ENCODE results near the gene PSMC5. TPM values are rescaled to one million over a fixed set of nuclear protein-coding genes. Genes with fewer than 3 reads are reported as not detected.

Gene PSMC5
- polyA plus RNA-seq, 6 donors from 2014 or later = 107 to 220 (median 118) TPM

DNA sequence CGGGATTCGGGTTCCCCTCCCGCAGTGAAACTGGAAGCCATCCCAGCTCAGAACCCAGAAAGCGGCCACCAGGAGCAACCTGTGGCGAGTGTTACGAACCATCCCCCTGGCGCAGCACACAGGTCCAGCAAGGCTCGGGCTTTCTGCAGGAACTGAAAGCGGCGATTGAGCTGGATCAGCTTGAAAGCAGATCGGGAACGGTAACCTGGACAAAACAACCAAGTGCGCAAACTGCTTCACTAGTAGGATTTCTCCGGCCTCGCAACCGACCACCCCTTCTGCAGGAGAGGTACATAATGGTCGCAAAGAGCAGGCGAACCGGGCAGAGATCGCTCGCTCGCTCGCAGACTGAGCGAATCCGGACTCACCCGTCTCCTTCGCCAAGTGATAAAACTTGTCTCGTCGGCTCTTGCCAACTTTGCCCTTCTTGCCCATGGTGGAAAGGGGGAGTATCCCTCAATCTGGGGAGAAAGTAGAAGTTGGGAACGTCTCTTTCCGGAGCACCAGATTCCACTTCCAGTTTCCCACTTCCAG is 696 bp upstream of the PSMC5 start:
- H3K27ac Mint-ChIP-seq = peak overlapping the region; percentile 97 to 100 (median 99)
- DNase-seq (peak; percentile 19), ATAC-seq (ENCODE audit: low read depth in 2 of 2) (no peak)
- H3K36me3 Mint-ChIP-seq = peaks cover 10 to 33% of the 10 kb centered on the region in 2 donors
- no peaks in the 10 kb centered on the region for H3K9me3 Mint-ChIP-seq
- H3K27me3 Mint-ChIP-seq = no peaks in the 10 kb centered on the region
- H3K4me1 Mint-ChIP-seq = peaks cover 68 to 91% (median 72%) of the 10 kb centered on the region in 3 donors
- peak overlapping the region; percentile 95 to 99 (median 96) for H3K4me3 Mint-ChIP-seq

DNA sequence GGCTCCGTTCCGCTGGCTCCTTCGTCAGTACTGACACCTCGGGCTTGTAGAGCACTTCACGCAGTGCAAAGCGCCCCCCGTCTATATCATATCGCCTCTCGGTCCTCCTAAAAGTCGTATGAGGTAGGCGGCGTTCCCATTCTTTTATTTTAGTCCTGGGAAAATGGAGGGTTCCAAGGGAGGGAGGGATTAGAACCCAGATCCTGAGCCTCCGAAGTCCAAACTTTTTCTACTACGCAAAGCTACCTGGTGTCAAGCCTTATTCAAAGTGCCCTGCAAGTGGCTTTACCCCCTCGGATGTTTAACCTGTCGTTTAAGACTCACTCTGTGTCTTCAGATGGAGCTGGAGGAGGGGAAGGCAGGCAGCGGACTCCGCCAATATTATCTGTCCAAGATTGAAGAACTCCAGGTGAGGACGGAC is 580 bp downstream of the PSMC5 start:
- Mint-ChIP-seq H3K9me3 (no peaks in the 10 kb centered on the region), H3K4me3 (peak overlapping the region; percentile 95 to 99 (median 96)), H3K27ac (peak overlapping the region; percentile 97 to 100 (median 99)), H3K36me3 (peaks cover 6 to 27% of the 10 kb centered on the region in 2 donors), H3K27me3 (no peaks in the 10 kb centered on the region), H3K4me1 (peaks cover 59 to 82% (median 71%) of the 10 kb centered on the region in 3 donors)
- no peak for DNase-seq
- ATAC-seq (ENCODE audit: low read depth in 2 of 2) = no peak

DNA sequence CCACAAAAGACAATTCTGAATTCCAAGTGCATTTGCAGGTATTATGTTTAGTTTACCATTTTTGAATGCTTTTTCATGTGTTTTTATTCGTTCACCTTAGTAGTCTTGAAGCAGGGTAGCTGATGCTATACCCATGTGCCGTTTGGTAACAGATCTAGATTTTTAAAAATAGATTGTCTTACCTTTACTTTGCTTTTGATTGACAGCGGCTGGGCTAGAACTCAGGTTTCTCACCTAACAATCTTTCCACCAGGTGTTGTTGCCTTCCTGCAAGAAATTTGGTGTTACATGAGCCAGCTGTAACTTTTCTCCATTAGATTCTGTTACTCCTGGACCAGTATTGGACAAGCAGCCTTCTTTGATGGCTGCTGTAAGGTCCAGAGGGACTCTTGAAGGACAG is 1.7 kb downstream of the PSMC5 start:
- DNase-seq = no peak
- Mint-ChIP-seq H3K4me1 (peaks cover 54 to 72% (median 68%) of the 10 kb centered on the region in 3 donors), H3K9me3 (no peaks in the 10 kb centered on the region), H3K27me3 (no peaks in the 10 kb centered on the region), H3K36me3 (peaks cover 6 to 24% of the 10 kb centered on the region in 2 donors), H3K4me3 (peak overlapping the region in 4 of 8 donors; percentile 95 to 99 (median 96)), H3K27ac (peak overlapping the region in 2 of 6 donors; percentile 5 to 69)
- ATAC-seq (ENCODE audit: low read depth in 2 of 2) = no peak

DNA sequence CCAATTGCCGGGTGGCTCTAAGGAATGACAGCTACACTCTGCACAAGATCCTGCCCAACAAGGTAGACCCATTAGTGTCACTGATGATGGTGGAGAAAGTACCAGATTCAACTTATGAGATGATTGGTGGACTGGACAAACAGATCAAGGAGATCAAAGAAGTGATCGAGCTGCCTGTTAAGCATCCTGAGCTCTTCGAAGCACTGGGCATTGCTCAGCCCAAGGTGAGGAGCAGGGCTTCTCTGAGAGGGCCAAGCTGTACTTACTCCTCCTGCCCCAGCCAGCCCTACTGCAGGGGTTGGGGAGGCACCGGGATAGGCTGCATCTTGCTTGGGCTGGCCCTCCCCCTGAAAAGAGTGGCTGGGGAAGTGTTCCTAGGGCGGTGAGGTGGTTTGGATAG is 3.0 kb downstream of the PSMC5 start:
- peaks cover 0 to 19% of the 10 kb centered on the region in 2 donors for H3K36me3 Mint-ChIP-seq
- peak overlapping the region in 3 of 8 donors; percentile 9 to 97 (median 59) for H3K4me3 Mint-ChIP-seq
- no peak for DNase-seq
- H3K27ac Mint-ChIP-seq = peak overlapping the region in 3 of 6 donors; percentile 5 to 76 (median 57)
- no peaks in the 10 kb centered on the region for H3K9me3 Mint-ChIP-seq
- no peak for ATAC-seq (ENCODE audit: low read depth in 2 of 2)
- peaks cover 51 to 74% (median 72%) of the 10 kb centered on the region in 3 donors for H3K4me1 Mint-ChIP-seq
- no peaks in the 10 kb centered on the region for H3K27me3 Mint-ChIP-seq

DNA sequence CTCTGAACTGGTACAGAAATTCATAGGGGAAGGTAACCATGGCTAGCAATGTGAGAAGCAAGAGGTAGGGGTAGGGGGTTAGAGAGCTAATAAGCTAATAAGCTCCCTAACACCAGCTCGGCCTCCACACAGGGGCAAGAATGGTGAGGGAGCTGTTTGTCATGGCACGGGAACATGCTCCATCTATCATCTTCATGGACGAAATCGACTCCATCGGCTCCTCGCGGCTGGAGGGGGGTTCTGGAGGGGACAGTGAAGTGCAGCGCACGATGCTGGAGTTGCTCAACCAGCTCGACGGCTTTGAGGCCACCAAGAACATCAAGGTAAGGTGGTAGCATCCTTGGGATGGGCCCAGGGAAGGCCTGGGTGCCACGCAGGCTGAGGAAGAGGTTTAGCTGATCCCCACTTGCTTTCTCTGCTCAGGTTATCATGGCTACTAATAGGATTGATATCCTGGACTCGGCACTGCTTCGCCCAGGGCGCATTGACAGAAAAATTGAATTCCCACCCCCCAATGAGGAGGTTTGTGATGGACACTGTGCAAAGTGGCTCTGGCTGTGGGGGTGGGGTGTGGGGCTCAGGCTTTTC is 3.8 kb downstream of the PSMC5 start:
- H3K4me1 Mint-ChIP-seq = peaks cover 46 to 77% (median 75%) of the 10 kb centered on the region in 3 donors
- DNase-seq (no peak), ATAC-seq (ENCODE audit: low read depth in 2 of 2) (no peak)
- peak overlapping the region in 1 of 8 donors; percentile 2 for H3K4me3 Mint-ChIP-seq
- no peaks in the 10 kb centered on the region for H3K9me3 Mint-ChIP-seq
- peaks cover 0 to 19% of the 10 kb centered on the region in 2 donors for H3K36me3 Mint-ChIP-seq
- no peaks in the 10 kb centered on the region for H3K27me3 Mint-ChIP-seq
- peak overlapping the region in 4 of 6 donors; percentile 5 to 88 (median 66) for H3K27ac Mint-ChIP-seq

DNA sequence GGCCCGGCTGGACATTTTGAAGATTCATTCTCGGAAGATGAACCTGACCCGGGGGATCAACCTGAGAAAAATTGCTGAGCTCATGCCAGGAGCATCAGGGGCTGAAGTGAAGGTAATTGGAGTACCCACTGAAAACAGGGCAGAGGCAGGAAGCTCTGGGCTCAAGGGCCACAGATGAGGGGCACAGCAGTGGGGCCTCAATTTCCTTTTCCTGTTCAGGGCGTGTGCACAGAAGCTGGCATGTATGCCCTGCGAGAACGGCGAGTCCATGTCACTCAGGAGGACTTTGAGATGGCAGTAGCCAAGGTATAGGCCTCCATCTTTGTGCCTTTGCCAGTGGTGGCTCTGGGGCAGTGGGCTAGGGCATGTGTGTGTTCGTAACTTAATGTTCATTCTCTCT is 4.3 kb downstream of the PSMC5 start:
- peak overlapping the region in 1 of 8 donors; percentile 66 for H3K4me3 Mint-ChIP-seq
- no peak for DNase-seq
- no peaks in the 10 kb centered on the region for H3K27me3 Mint-ChIP-seq
- no peaks in the 10 kb centered on the region for H3K9me3 Mint-ChIP-seq
- ATAC-seq (ENCODE audit: low read depth in 2 of 2) = no peak
- peaks cover 0 to 18% of the 10 kb centered on the region in 2 donors for H3K36me3 Mint-ChIP-seq
- H3K27ac Mint-ChIP-seq = peak overlapping the region in 4 of 6 donors; percentile 3 to 81 (median 30)
- peaks cover 41 to 72% (median 72%) of the 10 kb centered on the region in 3 donors for H3K4me1 Mint-ChIP-seq

DNA sequence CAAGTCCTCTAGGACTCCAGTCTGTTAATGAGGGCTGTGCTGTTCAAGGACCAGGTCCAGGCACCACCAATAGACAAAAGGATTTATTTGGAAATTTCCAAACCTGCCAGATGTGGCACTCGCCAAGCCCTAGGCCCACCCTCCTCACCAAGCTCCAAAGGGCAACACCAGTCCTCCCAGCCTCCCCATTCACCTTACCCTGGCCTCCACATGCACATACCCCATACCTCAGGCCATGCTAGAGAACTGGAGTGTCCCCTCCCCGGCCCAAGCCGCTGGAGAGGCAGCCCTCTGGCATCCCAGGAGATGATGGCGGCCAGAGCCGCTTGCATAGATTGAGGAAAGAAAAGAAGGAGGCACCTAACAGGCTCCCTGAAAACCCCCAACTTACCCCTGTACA is 4.8 kb downstream of the PSMC5 start:
- no peak for DNase-seq
- ATAC-seq (ENCODE audit: low read depth in 2 of 2) = no peak
- H3K27ac Mint-ChIP-seq = peak overlapping the region in 2 of 6 donors; percentile 54 to 81
- peaks cover 37 to 72% (median 68%) of the 10 kb centered on the region in 3 donors for H3K4me1 Mint-ChIP-seq
- no peaks in the 10 kb centered on the region for H3K9me3 Mint-ChIP-seq
- H3K4me3 Mint-ChIP-seq = peak overlapping the region in 1 of 8 donors; percentile 66
- H3K36me3 Mint-ChIP-seq = peaks cover 0 to 13% of the 10 kb centered on the region in 2 donors
- H3K27me3 Mint-ChIP-seq = no peaks in the 10 kb centered on the region

GRCh38 chr17:63832455-63832854 is 5.2 kb downstream of the PSMC5 start:
- Mint-ChIP-seq H3K27ac (peak overlapping the region in 1 of 6 donors; percentile 81), H3K4me3 (peak overlapping the region in 1 of 8 donors; percentile 66), H3K9me3 (no peaks in the 10 kb centered on the region), H3K4me1 (peaks cover 39 to 71% (median 66%) of the 10 kb centered on the region in 3 donors), H3K36me3 (peaks cover 0 to 9% of the 10 kb centered on the region in 2 donors), H3K27me3 (no peaks in the 10 kb centered on the region)
- no peak for ATAC-seq (ENCODE audit: low read depth in 2 of 2)
- no peak for DNase-seq

DNA sequence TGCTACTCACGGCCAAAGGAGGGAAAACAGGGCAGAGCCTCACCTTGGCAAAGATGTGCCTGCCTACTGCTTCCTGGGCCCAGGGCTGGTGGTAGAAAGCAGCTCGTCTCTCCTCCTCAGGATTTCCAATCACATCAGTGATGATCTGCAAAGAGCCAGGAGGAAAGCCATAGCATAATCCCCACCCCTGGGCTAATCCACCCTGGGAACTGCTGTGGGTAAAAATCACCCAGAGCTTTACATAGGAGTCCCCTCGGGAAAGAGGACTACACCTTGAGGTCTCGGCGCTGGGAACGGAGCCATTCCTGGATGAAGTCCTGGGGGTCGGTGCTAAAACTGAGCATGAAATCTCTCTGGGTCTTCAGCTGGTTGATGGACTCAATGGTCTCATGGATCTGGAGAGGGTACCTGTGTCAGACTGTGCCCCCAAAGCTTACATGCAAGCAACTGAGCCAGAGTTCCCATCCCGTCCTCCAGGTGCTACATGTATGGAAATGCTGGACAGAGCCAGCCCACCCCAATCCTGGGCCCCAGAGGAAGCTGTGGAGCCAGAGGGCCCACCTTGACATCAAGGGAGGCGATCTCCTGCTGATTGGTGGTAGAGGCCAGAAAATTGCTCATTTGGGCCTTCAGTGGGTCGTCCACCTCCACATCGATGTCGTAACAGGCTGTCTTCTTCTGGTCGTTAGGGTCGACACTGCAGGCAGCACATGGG is 6.0 kb downstream of the PSMC5 start:
- Mint-ChIP-seq H3K27ac (peak overlapping the region in 2 of 6 donors; percentile 49 to 59), H3K27me3 (no peaks in the 10 kb centered on the region), H3K9me3 (no peaks in the 10 kb centered on the region), H3K4me3 (peak overlapping the region in 1 of 8 donors; percentile 52), H3K36me3 (peaks cover 0 to 8% of the 10 kb centered on the region in 2 donors), H3K4me1 (peaks cover 38 to 69% (median 62%) of the 10 kb centered on the region in 3 donors)
- no peak for ATAC-seq (ENCODE audit: low read depth in 2 of 2)
- DNase-seq = no peak

DNA sequence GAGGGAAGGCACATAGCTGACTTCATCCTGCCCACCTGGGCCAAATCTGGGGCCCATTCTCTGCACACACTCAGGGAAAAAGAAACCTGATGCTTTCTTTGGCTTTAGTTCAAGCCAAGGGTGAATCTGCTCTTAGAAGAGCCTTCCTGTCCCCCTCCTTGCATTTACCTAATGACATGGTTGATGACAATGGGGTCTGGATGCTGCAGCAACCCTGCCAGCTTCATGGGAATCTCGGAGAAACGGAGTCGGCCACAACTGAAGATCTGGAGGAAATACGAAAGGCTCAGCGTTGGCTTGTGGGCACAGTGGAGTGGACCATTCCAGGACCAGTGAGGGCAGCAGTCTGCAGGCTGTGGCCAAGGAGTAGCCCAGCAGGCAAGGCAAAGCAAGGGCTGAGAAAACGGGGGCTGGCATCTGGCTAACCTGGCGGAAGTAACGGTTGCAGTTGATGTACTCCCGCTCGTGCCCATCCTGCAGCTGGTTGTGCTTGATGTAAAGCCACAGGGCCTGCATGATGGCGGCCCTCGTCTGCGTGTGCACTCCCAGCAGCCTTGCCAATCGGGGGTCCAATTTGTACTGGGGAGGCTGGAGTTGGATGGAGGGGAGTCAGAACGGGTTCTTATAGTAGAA is 6.6 kb downstream of the PSMC5 start:
- no peaks in the 10 kb centered on the region for H3K27me3 Mint-ChIP-seq
- H3K4me1 Mint-ChIP-seq = peaks cover 39 to 70% (median 63%) of the 10 kb centered on the region in 3 donors
- no peak for DNase-seq
- no peaks in the 10 kb centered on the region for H3K9me3 Mint-ChIP-seq
- no peak for ATAC-seq (ENCODE audit: low read depth in 2 of 2)
- peaks cover 0 to 8% of the 10 kb centered on the region in 2 donors for H3K36me3 Mint-ChIP-seq
- H3K4me3 Mint-ChIP-seq = peak overlapping the region in 1 of 8 donors; percentile 18
- peak overlapping the region in 2 of 6 donors; percentile 59 to 84 for H3K27ac Mint-ChIP-seq

DNA sequence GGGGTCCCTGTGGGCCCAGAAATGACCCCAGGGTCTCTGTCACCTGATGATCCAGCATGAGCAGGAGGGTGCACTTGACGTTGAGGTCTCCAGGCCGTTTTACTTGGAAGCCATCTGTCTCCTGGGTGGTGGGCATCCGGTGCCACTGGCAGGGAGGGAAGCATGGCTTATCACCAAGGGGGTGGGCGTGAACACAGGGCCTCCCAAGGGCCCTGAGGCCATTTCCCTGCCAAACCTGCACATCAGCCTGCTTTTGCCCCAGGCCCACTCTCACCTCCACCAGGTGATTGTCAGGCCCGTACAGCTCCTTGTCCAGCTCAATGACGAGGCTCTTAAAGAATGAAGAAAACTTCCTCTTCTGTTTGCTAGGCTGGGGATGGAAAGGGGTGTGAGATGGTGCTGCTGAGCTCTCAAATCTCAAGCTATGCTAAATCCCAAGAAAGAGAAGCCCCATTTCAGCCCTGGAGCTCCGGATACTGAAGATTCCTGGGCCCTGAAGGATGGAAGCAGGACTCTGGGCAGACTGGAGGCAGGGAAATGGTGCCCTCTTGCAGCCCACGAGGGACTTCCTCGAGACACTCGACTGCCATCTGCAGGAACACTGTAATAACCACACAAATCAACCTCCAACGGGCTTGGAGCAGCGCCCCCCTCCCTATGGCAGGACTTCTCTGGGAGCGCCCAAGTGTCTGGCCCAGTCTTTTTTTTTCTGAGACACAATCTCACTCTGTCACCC is 7.4 kb downstream of the PSMC5 start:
- H3K36me3 Mint-ChIP-seq = peaks cover 0 to 8% of the 10 kb centered on the region in 2 donors
- peak overlapping the region in 5 of 6 donors; percentile 3 to 84 (median 71) for H3K27ac Mint-ChIP-seq
- DNase-seq (peak; percentile 51), ATAC-seq (ENCODE audit: low read depth in 2 of 2) (peak; percentile 90 to 91)
- peaks cover 34 to 74% (median 63%) of the 10 kb centered on the region in 3 donors for H3K4me1 Mint-ChIP-seq
- H3K27me3 Mint-ChIP-seq = no peaks in the 10 kb centered on the region
- H3K9me3 Mint-ChIP-seq = no peaks in the 10 kb centered on the region
- H3K4me3 Mint-ChIP-seq = peak overlapping the region in 1 of 8 donors; percentile 75

- H3K4me3 Mint-ChIP-seq = peak overlapping the region in 1 of 8 donors; percentile 75
- no peak for ATAC-seq (ENCODE audit: low read depth in 2 of 2)
- peaks cover 0 to 8% of the 10 kb centered on the region in 2 donors for H3K36me3 Mint-ChIP-seq
- no peaks in the 10 kb centered on the region for H3K27me3 Mint-ChIP-seq
- no peaks in the 10 kb centered on the region for H3K9me3 Mint-ChIP-seq
- peaks cover 34 to 70% (median 57%) of the 10 kb centered on the region in 3 donors for H3K4me1 Mint-ChIP-seq
- H3K27ac Mint-ChIP-seq = peak overlapping the region in 5 of 6 donors; percentile 3 to 94 (median 59)
- DNase-seq = no peak
Measured at GRCh38 chr17:63835167-63835720, 8.0 kb downstream of the PSMC5 start.
